Measurements from ENCODE around the gene ITM2B. TPM values are rescaled to one million over a fixed set of nuclear protein-coding genes. Genes with fewer than 3 reads are reported as not detected.

ITM2B gene
- total RNA-seq, 4 donors from 2014 or later: 299 to 343 (median 303) TPM

GRCh38 chr13:48266701-48267639 is 34.0 kb downstream of the ITM2B start:
- intact Hi-C loops (cut with DNase I): no loop called here
- H3K36me3 ChIP-seq: peaks cover 0 to 60% (median 46%) of the 10 kb centered on the region in 4 donors
- no peaks in the 10 kb centered on the region for H3K4me1 ChIP-seq
- 86% methylated on average over 2 of the region's 2 CpGs for WGBS
- H3K9me3 ChIP-seq: no peaks in the 10 kb centered on the region
- no peaks in the 10 kb centered on the region for H3K27me3 ChIP-seq
- no peak for DNase-seq (ENCODE audit: extremely low spot score)
- TF ChIP-seq CTCF (IDR thresholded peaks at IDR 0.05) (no peak), EP300 (IDR thresholded peaks at IDR 0.05) (no peak), POLR2A (IDR thresholded peaks at IDR 0.05; ENCODE audit: low read depth) (no peak), POLR2AphosphoS5 (IDR thresholded peaks at IDR 0.05) (no peak)
- no peak overlapping the region for H3K27ac ChIP-seq (replicated peaks in 1 of 4)
- no peak overlapping the region for H3K4me3 ChIP-seq

- intact Hi-C loops (cut with DNase I): no loop called here
- TF ChIP-seq POLR2AphosphoS5 (IDR thresholded peaks at IDR 0.05): no peak
- TF ChIP-seq EP300 (IDR thresholded peaks at IDR 0.05): no peak
- TF ChIP-seq POLR2A (IDR thresholded peaks at IDR 0.05; ENCODE audit: low read depth): no peak
- no peak for TF ChIP-seq CTCF (IDR thresholded peaks at IDR 0.05)
- no peaks in the 10 kb centered on the region for H3K9me3 ChIP-seq
- 93% methylated on average over 4 of the region's 4 CpGs for WGBS
- no peaks in the 10 kb centered on the region for H3K4me1 ChIP-seq
- H3K36me3 ChIP-seq: peaks cover 0 to 50% (median 38%) of the 10 kb centered on the region in 4 donors
- no peak for DNase-seq (ENCODE audit: extremely low spot score)
- no peak overlapping the region for H3K27ac ChIP-seq (replicated peaks in 1 of 4)
- H3K4me3 ChIP-seq: no peak overlapping the region
- H3K27me3 ChIP-seq: no peaks in the 10 kb centered on the region
Observed at GRCh38 chr13:48268019-48268418, 35.0 kb downstream of the ITM2B start.

GRCh38 chr13:48273346-48273745 is 40.3 kb downstream of the ITM2B start:
- H3K36me3 ChIP-seq: peaks cover 0 to 27% (median 12%) of the 10 kb centered on the region in 4 donors
- H3K4me1 ChIP-seq: no peaks in the 10 kb centered on the region
- no peak overlapping the region for H3K27ac ChIP-seq (replicated peaks in 1 of 4)
- no peak for TF ChIP-seq POLR2AphosphoS5 (IDR thresholded peaks at IDR 0.05)
- no peak for TF ChIP-seq EP300 (IDR thresholded peaks at IDR 0.05)
- no peak for TF ChIP-seq CTCF (IDR thresholded peaks at IDR 0.05)
- no peak for TF ChIP-seq POLR2A (IDR thresholded peaks at IDR 0.05; ENCODE audit: low read depth)
- H3K4me3 ChIP-seq: no peak overlapping the region
- intact Hi-C loops (cut with DNase I): no loop called here
- no peak for DNase-seq (ENCODE audit: extremely low spot score)
- H3K9me3 ChIP-seq: no peaks in the 10 kb centered on the region
- WGBS: 76% methylated on average over 4 of the region's 4 CpGs
- no peaks in the 10 kb centered on the region for H3K27me3 ChIP-seq

DNA sequence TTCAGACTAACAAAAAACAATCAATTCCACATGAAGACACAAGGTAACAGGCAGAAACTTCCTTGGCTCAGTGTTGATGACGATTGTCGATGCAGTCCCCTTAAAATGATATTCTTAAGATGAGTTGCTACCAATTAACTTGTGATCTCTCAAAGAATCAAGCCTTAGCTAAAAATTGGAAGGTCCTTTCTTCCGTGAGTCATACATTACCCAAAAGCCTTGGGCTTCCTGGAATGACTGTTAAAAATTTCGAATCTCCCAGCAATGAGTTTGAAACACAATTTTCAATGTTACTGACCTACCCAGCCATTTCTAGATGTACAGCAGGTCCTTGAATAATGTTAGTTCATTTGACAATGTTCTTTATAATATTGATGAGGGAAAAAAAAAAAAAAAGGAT is 42.5 kb downstream of the ITM2B start:
- Histone ChIP-seq H3K9me3 (no peaks in the 10 kb centered on the region), H3K4me3 (no peak overlapping the region), H3K4me1 (peaks cover 0 to 5% (median 0%) of the 10 kb centered on the region in 4 donors), H3K36me3 (peaks cover 0 to 12% (median 0%) of the 10 kb centered on the region in 4 donors), H3K27ac (replicated peaks in 1 of 4) (no peak overlapping the region), H3K27me3 (no peaks in the 10 kb centered on the region)
- DNase-seq (ENCODE audit: extremely low spot score): no peak
- 91% methylated on average over 4 of the region's 4 CpGs for WGBS
- intact Hi-C loops (cut with DNase I): no loop called here
- TF ChIP-seq POLR2A (IDR thresholded peaks at IDR 0.05; ENCODE audit: low read depth) (no peak), EP300 (IDR thresholded peaks at IDR 0.05) (no peak), POLR2AphosphoS5 (IDR thresholded peaks at IDR 0.05) (no peak)

DNA sequence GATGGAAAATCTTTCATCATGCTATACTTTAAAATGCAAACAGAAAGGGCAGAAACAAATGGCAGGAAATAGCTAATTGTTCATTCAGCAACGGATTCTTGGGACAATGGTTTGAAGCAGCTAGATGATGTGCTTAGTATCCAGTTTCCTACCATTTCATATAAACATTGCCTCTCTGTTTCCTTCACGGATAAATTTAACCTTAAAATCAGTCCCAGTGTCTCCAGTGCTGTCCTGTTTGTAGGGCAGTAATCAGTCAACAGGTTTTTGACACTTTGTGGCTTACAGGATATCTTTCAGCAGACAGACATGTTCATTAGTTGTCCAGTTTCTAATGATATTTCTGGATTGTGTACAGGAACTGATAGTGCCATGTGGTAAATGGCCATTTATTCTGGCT is 45.8 kb downstream of the ITM2B start:
- WGBS: 29% methylated on average over 2 of the region's 2 CpGs
- Histone ChIP-seq H3K36me3 (peaks cover 0 to 3% (median 0%) of the 10 kb centered on the region in 4 donors), H3K9me3 (no peaks in the 10 kb centered on the region), H3K27ac (replicated peaks in 1 of 4) (no peak overlapping the region), H3K27me3 (no peaks in the 10 kb centered on the region), H3K4me3 (no peak overlapping the region), H3K4me1 (peaks cover 0 to 5% (median 0%) of the 10 kb centered on the region in 4 donors)
- TF ChIP-seq CTCF (IDR thresholded peaks at IDR 0.05): no peak
- TF ChIP-seq EP300 (IDR thresholded peaks at IDR 0.05): no peak
- TF ChIP-seq POLR2AphosphoS5 (IDR thresholded peaks at IDR 0.05): no peak
- intact Hi-C loops (cut with DNase I): no loop called here
- no peak for DNase-seq (ENCODE audit: extremely low spot score)
